Fibroblast of peridontal ligament (primary cell): ENCODE measurements around the gene TPRX1.
"Not testable (repeated sequence)": the region's sequence is repeated elsewhere in the genome, so short reads cannot be mapped to it uniquely, and the experiment has no call there.

Source experiments
- DNase-seq: peaks from one replicate; pipeline ENCODE4 v3.0.0-alpha.2; 2010; ENCODE audit errors: extremely low read depth

The TPRX1 gene

GRCh38 chr19:47768604-47769003 lies 35.7 kb downstream of the TPRX1 start:
- no peak for DNase-seq

- no peak for DNase-seq
Measured at GRCh38 chr19:47767349-47767748, 37.0 kb downstream of the TPRX1 start.

GRCh38 chr19:47766670-47767069 lies 37.7 kb downstream of the TPRX1 start:
- DNase-seq: no peak

GRCh38 chr19:47766359-47766620 lies 38.1 kb downstream of the TPRX1 start:
- no peak for DNase-seq

GRCh38 chr19:47765523-47766358 lies 38.6 kb downstream of the TPRX1 start:
- peak; percentile 33 for DNase-seq

GRCh38 chr19:47764705-47765104 lies 39.6 kb downstream of the TPRX1 start:
- DNase-seq: not testable (repeated sequence)

GRCh38 chr19:47762615-47763308 lies 41.6 kb downstream of the TPRX1 start:
- DNase-seq: peak; percentile 29

- no peak for DNase-seq
Measured at GRCh38 chr19:47762151-47762550, 42.2 kb downstream of the TPRX1 start.

- no peak for DNase-seq
Measured at GRCh38 chr19:47761566-47761965, 42.8 kb downstream of the TPRX1 start.

- no peak for DNase-seq
Measured at GRCh38 chr19:47760632-47760999, 43.7 kb downstream of the TPRX1 start.

- no peak for DNase-seq
Measured at GRCh38 chr19:47758443-47758804, 45.9 kb downstream of the TPRX1 start.

GRCh38 chr19:47757617-47758442 lies 46.5 kb downstream of the TPRX1 start:
- DNase-seq: no peak

- no peak for DNase-seq
Measured at GRCh38 chr19:47756953-47757608, 47.3 kb downstream of the TPRX1 start.

- no peak for DNase-seq
Measured at GRCh38 chr19:47756627-47756929, 47.8 kb downstream of the TPRX1 start.

GRCh38 chr19:47755762-47756626 lies 48.4 kb downstream of the TPRX1 start:
- no peak for DNase-seq

- DNase-seq: no peak
Measured at GRCh38 chr19:47755065-47755761, 49.1 kb downstream of the TPRX1 start.

GRCh38 chr19:47754206-47755064 lies 49.9 kb downstream of the TPRX1 start:
- no peak for DNase-seq

GRCh38 chr19:47752440-47753211 lies 51.7 kb downstream of the TPRX1 start:
- no peak for DNase-seq
